GM18868 (cell line): ENCODE data around the gene TCF7L1.

Experiments used
- ATAC-seq: cut with Tn5 transposase; IDR thresholded peaks from one replicate; pipeline ENCODE4 v1.9.1; 2021; ENCODE audit warnings: mild to moderate bottlenecking, moderate library complexity; ENCODE audit not compliant: unreplicated experiment

The TCF7L1 gene

GRCh38 chr2:85247610-85248009 lies 114.4 kb downstream of the TCF7L1 start:
- ATAC-seq, result no peak

- no peak for ATAC-seq
These were observed 115.7 kb downstream of the TCF7L1 start for GRCh38 chr2:85248773-85249509.

DNA sequence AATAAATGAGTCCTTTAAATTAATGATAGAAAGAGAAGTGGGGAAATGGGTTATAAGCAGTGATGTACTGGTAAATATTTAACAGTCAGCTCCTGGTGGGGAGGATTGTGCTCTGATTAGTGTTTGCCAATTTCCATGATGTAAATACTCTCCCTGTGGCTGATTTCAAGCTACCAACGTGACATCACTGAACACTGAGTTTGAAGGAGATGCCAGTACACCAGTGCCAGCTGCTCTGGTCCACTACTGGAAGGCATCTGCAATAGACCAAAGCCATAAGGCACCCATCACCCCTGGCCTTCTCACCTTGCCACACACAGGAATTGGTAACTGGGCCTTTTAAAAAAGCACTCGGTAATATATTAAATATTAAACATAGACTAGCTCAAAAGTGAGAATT lies 116.9 kb downstream of the TCF7L1 start:
- ATAC-seq, result no peak

- no peak for ATAC-seq
These were observed 118.0 kb downstream of the TCF7L1 start for GRCh38 chr2:85251070-85251616.

- no peak for ATAC-seq
These were observed 120.7 kb downstream of the TCF7L1 start for GRCh38 chr2:85253890-85254289.

GRCh38 chr2:85254540-85255300 lies 121.5 kb downstream of the TCF7L1 start:
- no peak for ATAC-seq

DNA sequence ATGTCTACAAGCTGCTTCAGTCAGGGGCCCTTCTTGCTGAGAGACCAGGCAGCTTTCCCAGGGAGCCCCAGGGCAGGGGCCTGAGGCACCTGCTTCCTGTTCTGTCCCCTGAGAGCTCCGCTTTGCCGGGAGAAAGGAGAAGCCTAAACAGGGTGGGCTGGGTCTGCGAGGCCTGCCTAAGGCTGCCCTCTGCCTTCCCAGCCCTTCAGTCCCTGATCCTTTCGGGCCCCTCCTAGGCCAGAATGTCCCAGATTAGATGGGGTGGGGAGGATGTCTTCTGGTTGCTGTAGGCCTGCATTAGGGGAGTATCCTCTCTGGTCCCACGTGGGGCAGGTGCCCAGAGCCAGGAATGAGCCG lies 122.2 kb downstream of the TCF7L1 start:
- no peak for ATAC-seq

DNA sequence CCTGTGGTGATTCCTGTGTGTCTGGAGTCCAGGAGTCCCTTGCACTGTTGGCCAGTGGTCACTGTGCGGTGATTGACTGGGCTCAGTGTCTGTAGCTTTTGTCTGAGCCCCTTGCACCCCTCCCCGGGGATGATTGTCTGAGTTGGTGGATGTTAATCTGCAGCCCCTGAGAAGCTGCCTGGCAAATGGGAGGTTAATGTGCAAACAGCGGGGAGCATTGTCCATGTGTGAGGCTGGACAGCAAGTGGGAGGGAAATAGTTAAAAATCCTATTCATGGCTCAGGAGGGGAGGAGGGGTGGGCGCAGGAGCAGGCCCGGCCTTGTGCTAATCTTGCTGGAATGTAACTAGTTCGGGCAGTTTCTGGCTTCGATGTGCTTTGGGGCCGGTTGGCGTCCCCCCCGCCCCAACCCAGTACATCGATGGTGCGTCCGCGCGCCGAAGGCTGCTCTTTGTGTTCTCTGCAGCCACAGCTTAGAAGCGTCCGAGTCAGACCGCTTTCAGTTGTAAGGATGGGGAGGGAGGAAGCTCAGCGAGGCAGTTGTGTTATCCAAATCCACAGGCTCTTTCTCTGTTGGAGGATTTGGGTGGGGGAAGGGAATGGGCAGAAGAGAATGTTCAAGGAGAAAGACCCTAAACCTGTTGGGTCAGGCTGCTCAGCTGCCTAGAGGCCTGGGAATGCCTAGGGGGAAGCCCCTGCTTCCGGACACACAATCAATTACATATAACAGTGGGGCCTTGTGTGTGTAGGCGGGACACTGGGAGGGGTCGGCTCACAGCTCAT lies 122.8 kb downstream of the TCF7L1 start:
- ATAC-seq, result no peak

DNA sequence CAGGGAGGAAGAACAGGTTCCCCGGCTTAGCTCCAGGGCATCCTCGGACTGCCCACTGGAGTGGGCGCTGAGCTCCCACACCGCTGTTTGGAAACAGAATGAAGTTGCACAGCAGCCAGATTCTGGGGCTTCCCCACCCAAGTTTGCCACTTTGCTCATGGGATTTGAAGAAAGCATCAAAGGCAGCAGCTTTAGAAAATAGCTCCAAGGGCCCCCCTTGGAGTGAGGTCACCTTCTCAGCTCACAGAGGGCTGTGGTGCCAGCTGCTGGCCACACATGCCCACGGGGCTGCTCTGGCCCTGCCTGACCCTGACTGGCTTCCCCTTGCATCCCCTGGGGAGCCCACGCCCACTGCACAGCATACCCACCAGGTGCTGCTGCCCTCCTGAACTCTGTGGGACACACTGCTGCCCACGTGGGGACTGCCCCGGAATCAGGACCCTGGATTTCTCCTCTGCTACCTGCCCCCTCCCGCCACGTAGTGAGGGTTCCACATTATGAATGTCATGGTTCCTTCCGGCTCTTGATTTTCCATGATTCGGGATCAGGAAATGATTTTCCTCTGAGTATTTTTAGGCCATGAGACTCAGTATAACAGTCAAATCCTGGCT lies 124.3 kb downstream of the TCF7L1 start:
- no peak for ATAC-seq

DNA sequence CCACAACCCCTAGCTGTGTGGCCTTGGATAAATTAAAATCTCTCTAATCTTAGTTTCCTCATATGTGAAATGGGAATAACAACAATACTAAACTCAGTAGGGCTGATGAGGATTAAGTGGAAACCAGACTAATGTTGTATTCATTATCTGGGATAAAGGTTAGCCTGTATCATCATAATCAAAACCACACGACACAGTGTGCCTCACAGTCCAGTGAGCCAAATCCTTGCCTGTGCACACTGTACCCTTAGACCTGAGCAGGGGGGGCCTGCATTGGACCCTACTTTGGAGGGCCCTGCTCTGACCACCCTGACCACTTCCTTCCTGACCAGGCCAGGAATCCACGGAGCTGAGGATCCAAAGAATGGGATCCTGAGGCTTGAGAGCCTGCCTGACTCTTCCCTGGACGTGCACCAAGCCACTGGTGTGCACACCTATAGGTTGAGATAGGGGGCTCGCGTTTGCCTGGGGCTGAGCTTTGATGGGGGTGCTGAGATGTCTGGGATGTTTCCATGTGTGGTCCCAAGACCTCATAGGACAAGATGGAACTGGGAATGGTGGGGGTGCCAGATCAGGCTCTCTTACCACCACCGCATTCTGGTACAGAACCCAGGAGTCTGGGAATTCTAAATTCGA lies 124.9 kb downstream of the TCF7L1 start:
- ATAC-seq, result no peak

GRCh38 chr2:85259101-85259590 lies 126.0 kb downstream of the TCF7L1 start:
- no peak for ATAC-seq

DNA sequence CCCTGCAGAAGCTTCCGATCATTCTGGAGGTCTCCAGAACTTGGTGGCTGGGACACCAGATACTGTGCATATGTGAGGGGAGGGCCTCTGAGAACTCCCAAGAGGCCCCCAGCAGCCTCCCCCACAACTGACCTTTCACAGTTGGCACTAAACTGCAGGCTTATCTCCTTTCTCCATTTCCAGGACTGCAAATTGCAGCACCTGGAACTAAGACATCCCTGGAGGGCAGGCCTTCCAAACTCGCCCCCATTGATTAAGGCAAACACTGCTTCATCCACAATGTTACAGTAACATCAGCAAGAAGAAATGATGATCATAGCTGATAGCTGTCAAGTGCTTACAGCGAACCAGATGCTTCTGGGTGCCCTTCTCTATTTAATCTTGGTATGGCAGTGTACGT lies 126.7 kb downstream of the TCF7L1 start:
- ATAC-seq, result no peak

DNA sequence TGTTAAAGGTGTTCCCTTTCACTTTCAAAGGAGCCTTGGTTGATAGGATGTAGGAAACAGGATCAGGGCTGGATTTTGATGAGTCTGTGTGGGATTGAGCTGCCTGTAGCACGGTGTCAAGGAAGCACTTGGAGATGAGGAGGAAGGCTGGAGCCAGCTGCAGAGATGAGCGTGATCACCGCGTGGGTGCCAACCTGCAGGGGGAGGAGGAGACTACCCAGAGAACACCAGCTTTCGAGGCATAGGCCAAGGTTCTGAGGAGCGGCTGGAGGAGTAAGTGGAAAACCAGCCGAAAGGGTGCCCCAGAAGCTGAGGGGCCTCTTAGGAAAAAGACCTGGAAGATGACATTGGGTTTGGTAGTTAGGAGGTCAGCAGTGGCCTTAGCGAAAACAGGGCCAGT lies 130.4 kb downstream of the TCF7L1 start:
- ATAC-seq, result no peak

- ATAC-seq, result no peak
These were observed 131.3 kb downstream of the TCF7L1 start for GRCh38 chr2:85264471-85264870.

DNA sequence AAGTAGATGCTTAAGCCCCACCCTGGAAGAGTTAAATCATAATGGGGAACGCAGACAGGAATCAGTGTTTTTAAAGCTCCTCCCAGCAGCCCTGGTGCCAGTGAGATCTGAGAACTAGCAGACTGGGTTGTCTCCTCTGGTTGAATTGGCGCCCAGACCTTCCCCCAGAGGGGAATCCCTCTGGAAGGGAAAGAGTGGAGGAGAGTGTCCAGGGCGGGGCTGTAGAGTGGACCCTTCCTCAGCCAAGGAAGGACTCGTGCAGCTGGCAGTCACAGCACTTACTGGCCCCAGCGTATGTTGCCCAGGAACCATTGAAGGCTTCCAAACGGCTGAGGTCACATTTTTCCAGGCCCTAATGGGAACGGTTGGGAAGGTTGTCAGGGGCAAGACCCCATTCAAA lies 132.1 kb downstream of the TCF7L1 start:
- no peak for ATAC-seq

DNA sequence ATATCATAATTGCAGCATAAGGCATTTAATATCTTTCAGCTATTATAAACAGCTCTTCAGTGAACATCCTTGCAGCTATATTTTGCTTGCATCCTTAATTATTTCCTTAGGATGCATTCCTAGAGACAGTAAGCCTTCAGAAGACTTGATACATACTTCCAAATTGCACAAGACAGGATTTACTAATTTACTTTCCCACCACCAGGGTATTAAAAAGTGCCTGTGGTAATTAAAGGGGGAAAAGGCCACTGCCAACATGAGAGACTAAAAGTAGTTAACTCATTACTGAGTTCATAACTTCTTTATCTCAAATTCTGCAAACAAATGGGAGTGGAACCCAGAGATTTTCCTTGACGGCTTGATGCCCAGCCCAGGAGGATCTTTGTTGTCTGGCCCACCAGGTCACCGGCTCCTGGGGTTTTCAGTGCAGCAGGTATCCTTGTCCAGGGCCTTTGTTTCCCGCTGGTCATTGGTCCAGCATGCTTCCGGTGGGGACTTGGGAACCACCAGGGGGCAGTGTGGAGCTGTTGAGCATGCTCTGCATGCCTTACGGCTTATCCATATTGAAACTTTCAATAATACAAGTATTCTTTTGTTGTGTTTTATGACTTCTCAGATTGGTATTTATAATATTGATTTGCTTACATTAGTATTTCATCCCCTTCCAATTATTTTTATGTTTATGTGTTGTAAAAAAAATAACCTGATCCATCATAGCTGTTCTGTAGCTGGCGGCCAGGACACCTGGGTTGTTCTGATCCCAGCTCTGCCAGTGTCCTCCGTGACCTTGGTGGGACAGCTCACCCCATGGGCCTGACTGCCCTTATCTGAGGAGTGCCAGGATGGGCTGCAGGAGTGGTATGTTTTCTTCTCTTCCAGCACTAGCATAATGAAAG lies 133.2 kb downstream of the TCF7L1 start:
- ATAC-seq, result peak; percentile 73

DNA sequence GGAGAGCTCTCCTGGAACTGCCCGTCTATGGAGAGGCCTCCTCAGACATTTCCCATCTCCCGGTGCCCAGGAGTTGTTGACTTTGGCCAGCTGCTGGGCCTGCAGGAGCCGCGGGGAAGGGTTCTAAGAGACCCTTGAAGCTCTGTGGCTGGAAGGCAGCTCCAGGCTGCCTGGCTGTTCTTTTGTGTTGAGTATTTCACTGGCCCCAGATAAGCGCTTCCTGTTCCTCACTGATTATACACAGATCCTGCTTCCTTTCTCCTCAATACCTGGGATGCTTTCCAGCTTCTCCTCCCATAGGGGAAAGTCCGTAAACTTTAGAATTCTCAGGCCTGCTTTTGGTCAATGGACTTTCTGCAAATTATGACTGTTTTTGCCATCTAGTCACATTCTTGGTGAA lies 136.8 kb downstream of the TCF7L1 start:
- ATAC-seq, result no peak

DNA sequence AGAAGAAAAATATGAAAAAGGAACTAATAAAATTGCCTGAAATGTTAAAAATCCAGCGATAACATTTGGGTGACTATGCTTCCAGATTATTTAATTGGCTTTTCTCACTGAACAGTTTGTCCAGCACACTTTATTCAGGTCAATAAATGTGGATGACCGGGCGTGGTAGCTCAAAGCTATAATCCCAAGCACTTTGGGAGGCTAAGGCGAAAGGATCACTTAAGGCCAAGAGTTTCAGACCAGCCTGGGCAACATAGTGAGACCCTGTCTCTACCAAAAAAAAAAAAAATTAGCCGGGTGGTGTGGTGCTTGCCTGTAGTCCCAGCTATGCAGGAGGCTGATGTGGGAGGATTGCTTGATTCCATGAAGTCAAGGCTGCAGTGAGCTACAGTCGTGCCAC lies 139.2 kb downstream of the TCF7L1 start:
- no peak for ATAC-seq
